HCT116 (cell line): Measurements from ENCODE around the gene IL17RB.

ENCODE experiments used
- ATF3 ChIP-seq: IDR thresholded peaks from 2 replicates; pipeline ENCODE4 v1.6.1; 2012
- CTCF ChIP-seq, 3 experiments: fragments of 200-600 bp in 1 of 3; sonication (generic) in 1 of 3; IDR thresholded peaks in 2 of 3; conservative IDR thresholded peaks in 1 of 3; 2 replicates each; pipeline ENCODE4 v1.5.1; 2012 to 2017; ENCODE audit warnings: low read depth in 2 of 3, low read length in 2 of 3, antibody characterized with exemption in 1 of 3, borderline replicate concordance in 1 of 3, control low read depth in 1 of 3, mild to moderate bottlenecking in 1 of 3, mixed read lengths in 1 of 3, mixed run types in 1 of 3, moderate library complexity in 1 of 3; ENCODE audit not compliant: insufficient read depth in 1 of 3
- ELF1 ChIP-seq: IDR thresholded peaks from 2 replicates; pipeline ENCODE4 v1.6.1; 2012; ENCODE audit warnings: low read depth, borderline replicate concordance
- EZH2phosphoT487 ChIP-seq: fragments of 200-600 bp; IDR thresholded peaks from 2 replicates; pipeline ENCODE4 v1.6.1; 2018; ENCODE audit warnings: antibody characterized with exemption, borderline replicate concordance
- FOSL1 ChIP-seq: IDR thresholded peaks from 2 replicates; pipeline ENCODE4 v1.6.1; 2012; ENCODE audit warnings: low read depth
- POLR2A ChIP-seq: IDR thresholded peaks from 2 replicates; pipeline ENCODE4 v1.7.0; 2011; ENCODE audit warnings: borderline replicate concordance; ENCODE audit not compliant: insufficient read depth, insufficient read length; ENCODE audit errors: extremely low read depth
- REST ChIP-seq: IDR thresholded peaks from 2 replicates; pipeline ENCODE4 v1.6.1; 2012; ENCODE audit warnings: low read depth
- YY1 ChIP-seq: IDR thresholded peaks from 2 replicates; pipeline ENCODE4 v1.6.1; 2011; ENCODE audit warnings: low read length, low read depth, moderate library complexity, mild to moderate bottlenecking; ENCODE audit not compliant: insufficient replicate concordance; ENCODE audit errors: extremely low read depth

- TF ChIP-seq ELF1 (no peak), CTCF (IDR thresholded peaks at IDR 0.05 in 2 of 3, conservative IDR thresholded peaks at IDR 0.05 in 1 of 3; ENCODE audit: borderline replicate concordance in 1 of 3, insufficient read depth in 1 of 3, low read depth in 2 of 3, low read length in 2 of 3) (no peak), YY1 (no peak), EZH2phosphoT487 (no peak), FOSL1 (no peak), POLR2A (no peak), ATF3 (no peak), REST (no peak)
These were observed 44.5 kb downstream of the IL17RB start for GRCh38 chr3:53890726-53891475.
